K562 (cell line): ENCODE measurements around the gene POC1B. TPM values are rescaled to one million over a fixed set of nuclear protein-coding genes. Genes with fewer than 3 reads are reported as not detected.

Experiments
- TCF15 ChIP-seq: fragments of 250-450 bp; sonication (Bioruptor Pico); IDR thresholded peaks from 2 replicates; pipeline ENCODE4 v1.8.0; 2022; ENCODE audit warnings: moderate library complexity, mild to moderate bottlenecking, inconsistent platforms
- U2AF2 ChIP-seq: fragments of 200-400 bp; formaldehyde crosslinking; optimal IDR thresholded peaks from 2 replicates; pipeline ENCODE3; 2017; ENCODE audit warnings: low read depth, mild to moderate bottlenecking, low read length
- ZNF518B ChIP-seq: fragments of 250-450 bp; sonication (Bioruptor Pico); IDR thresholded peaks from 2 replicates; pipeline ENCODE4 v1.5.0; 2021; ENCODE audit warnings: mild to moderate bottlenecking, moderate library complexity
- polyA plus RNA-seq, 8 experiments: library from polyadenylated mRNA; depleted of rRNA in 4 of 8; stranded (reverse) in 5 of 8; unstranded in 3 of 8; fragments of >200 nt; fragmentation: Nextera tagmentation in 2 of 8; fragmentation: Illumina TruSeq in 1 of 8; extraction: Ambion mirVana in 2 of 8; extraction: Trizol in 1 of 8; gene quantifications; 2 replicates each; pipeline versions ENCODE4 v1.2.1 to v1.2.3, GENCODE V29; 2011 to 2014; ENCODE audit warnings: inconsistent platforms in 1 of 8, missing spikeins in 1 of 8
- total RNA-seq, 7 experiments: library from RNA; depleted of rRNA in 6 of 7; stranded (reverse); fragments of >200 nt in 6 of 7; fragmentation: Illumina TruSeq in 2 of 7; extraction: Trizol in 2 of 7; gene quantifications; 2 replicates each; pipeline versions ENCODE4 v1.2.1 to v1.2.3, GENCODE V29; 2011 to 2021; ENCODE audit warnings: low replicate concordance in 1 of 7

POC1B gene
- total and polyA plus RNA-seq, 9 of the 15 experiments (the other 6 are each of a cell fraction or from before 2014, with no cell fraction given), result 4.5 to 16.1 (median 10.4) TPM

GRCh38 chr12:89464974-89465592 is 60.8 kb downstream of the POC1B start (continued):
- TF ChIP-seq ZNF518B (CRISPR knock-in tag) (no peak), U2AF2 (no peak), TCF15 (CRISPR knock-in tag) (no peak)
